MM.1S (cell line): ENCODE results near the gene NRSN1.

Experiments used
- DNase-seq: peaks from one replicate; pipeline ENCODE4 v3.0.0-alpha.2; 2015
- H2AFZ ChIP-seq: fragments of 300-600 bp; sonication (generic); 2 replicates; pipeline ENCODE4 v1.6.0; 2016; ENCODE audit warnings: antibody characterized with exemption, low read length
- H3F3A ChIP-seq: fragments of 300-600 bp; sonication (generic); 2 replicates; pipeline ENCODE4 v1.6.1; 2016; ENCODE audit warnings: mild to moderate bottlenecking, antibody characterized with exemption, low read length, moderate library complexity, mixed read lengths; ENCODE audit not compliant: insufficient read depth
- H3K27ac ChIP-seq: fragments of 300-600 bp; sonication (generic); 2 replicates; pipeline ENCODE4 v1.5.1; 2016; ENCODE audit warnings: mild to moderate bottlenecking, low read length
- H3K27me3 ChIP-seq: fragments of 300-600 bp; sonication (generic); replicated peaks from 2 replicates; pipeline ENCODE4 v1.6.0; 2016; ENCODE audit warnings: low read length; ENCODE audit not compliant: insufficient read depth
- H3K36me3 ChIP-seq: fragments of 300-600 bp; sonication (generic); replicated peaks from 2 replicates; pipeline ENCODE4 v1.6.1; 2016; ENCODE audit warnings: mild to moderate bottlenecking, low read length, mixed read lengths; ENCODE audit not compliant: insufficient read depth
- H3K4me1 ChIP-seq: fragments of 300-600 bp; sonication (generic); 2 replicates; pipeline ENCODE4 v1.6.1; 2016; ENCODE audit warnings: low read length, mixed read lengths
- H3K4me2 ChIP-seq: fragments of 300-600 bp; sonication (generic); 2 replicates; pipeline ENCODE4 v1.6.0; 2016; ENCODE audit warnings: low read depth, low read length
- H3K4me3 ChIP-seq: fragments of 300-600 bp; sonication (generic); 2 replicates; pipeline ENCODE4 v1.5.1; 2016; ENCODE audit warnings: low read length, mixed read lengths
- H3K79me2 ChIP-seq: fragments of 300-600 bp; sonication (generic); 2 replicates; pipeline ENCODE4 v1.6.1; 2016; ENCODE audit warnings: mixed run types, low read length, mixed read lengths
- H3K9ac ChIP-seq: fragments of 300-600 bp; sonication (generic); 2 replicates; pipeline ENCODE4 v1.6.1; 2016; ENCODE audit warnings: low read length, mixed read lengths
- H3K9me2 ChIP-seq: fragments of 300-600 bp; sonication (generic); replicated peaks from 2 replicates; pipeline ENCODE4 v1.6.1; 2016; ENCODE audit warnings: mild to moderate bottlenecking, low read length, mixed read lengths; ENCODE audit not compliant: insufficient read depth
- H3K9me3 ChIP-seq: fragments of 300-600 bp; sonication (generic); replicated peaks from 2 replicates; pipeline ENCODE4 v1.6.1; 2016; ENCODE audit warnings: mild to moderate bottlenecking, low read length, mixed read lengths; ENCODE audit not compliant: insufficient read depth
- H4K20me1 ChIP-seq: fragments of 300-600 bp; sonication (generic); 2 replicates; pipeline ENCODE4 v1.6.1; 2016; ENCODE audit warnings: mild to moderate bottlenecking, low read length, moderate library complexity, mixed read lengths; ENCODE audit not compliant: insufficient read depth
- EZH2 ChIP-seq: fragments of 300-600 bp; sonication (generic); optimal IDR thresholded peaks from 2 replicates; pipeline ENCODE3; 2017; ENCODE audit warnings: low read depth, mild to moderate bottlenecking, antibody characterized with exemption, low read length, mixed read lengths
- EZH2phosphoT487 ChIP-seq: fragments of 300-600 bp; sonication (generic); IDR thresholded peaks from 2 replicates; pipeline ENCODE4 v1.6.1; 2018; ENCODE audit warnings: antibody characterized with exemption, low read length
- TF ChIP-seq, protein P1 (sequence below): fragments of 300-600 bp; sonication (generic); IDR thresholded peaks from 2 replicates; pipeline ENCODE4 v1.5.1; 2016; ENCODE audit warnings: antibody characterized with exemption, low read length, mixed read lengths

NRSN1 gene

DNA sequence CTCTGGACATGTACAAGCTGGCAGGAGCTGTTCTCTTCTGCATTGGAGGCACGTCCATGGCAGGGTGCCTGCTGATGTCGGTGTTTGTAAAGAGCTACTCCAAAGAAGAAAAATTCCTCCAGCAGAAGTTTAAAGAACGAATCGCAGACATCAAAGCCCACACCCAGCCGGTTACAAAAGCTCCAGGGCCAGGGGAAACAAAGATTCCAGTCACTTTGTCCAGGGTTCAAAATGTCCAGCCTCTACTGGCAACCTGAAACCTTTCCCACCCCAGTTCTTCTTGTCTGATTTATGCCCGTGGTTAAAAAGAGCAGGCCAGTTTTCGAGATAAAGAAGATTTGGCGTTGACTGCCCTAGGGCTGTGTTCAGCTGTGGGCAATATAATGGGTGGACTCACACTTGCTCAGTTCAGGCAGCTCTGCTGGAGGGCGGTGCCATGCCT lies 19.7 kb downstream of the NRSN1 start:
- H3K36me3 ChIP-seq, result no peaks in the 10 kb centered on the region

DNA sequence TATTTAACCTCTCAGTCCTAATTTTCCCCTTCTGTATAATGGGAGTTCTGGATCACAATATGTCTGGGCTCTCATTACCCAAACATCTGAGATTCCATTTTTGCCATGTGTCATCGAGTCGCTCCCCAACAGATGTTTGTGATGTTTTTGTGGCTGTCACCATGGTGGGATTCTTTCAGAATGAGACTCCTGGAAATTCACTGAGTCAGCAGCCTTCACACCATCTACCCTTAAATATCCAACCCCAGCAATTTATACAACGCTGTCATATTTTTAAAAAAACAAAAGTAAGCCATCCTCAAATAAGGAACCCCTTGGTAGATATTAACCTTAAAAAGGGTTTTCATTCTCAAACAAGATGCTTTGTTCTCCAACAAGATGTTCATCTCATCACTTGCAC lies 20.9 kb downstream of the NRSN1 start:
- Histone ChIP-seq H4K20me1 (no peaks in the 10 kb centered on the region), H3F3A (no peaks in the 10 kb centered on the region)
- TF ChIP-seq EZH2 (no peak), EZH2phosphoT487 (no peak)

More for the DNA sequence above, 19.7 kb downstream of the NRSN1 start:
- DNase-seq, result no peak
- no peak overlapping the region for H3K27ac ChIP-seq
- H3K27me3 ChIP-seq, result no peaks in the 10 kb centered on the region
- H2AFZ ChIP-seq, result no peak overlapping the region
- H3K4me1 ChIP-seq, result no peaks in the 10 kb centered on the region
- no peaks in the 10 kb centered on the region for H3F3A ChIP-seq
- H3K79me2 ChIP-seq, result no peaks in the 10 kb centered on the region
- TF ChIP-seq, protein P1, sequence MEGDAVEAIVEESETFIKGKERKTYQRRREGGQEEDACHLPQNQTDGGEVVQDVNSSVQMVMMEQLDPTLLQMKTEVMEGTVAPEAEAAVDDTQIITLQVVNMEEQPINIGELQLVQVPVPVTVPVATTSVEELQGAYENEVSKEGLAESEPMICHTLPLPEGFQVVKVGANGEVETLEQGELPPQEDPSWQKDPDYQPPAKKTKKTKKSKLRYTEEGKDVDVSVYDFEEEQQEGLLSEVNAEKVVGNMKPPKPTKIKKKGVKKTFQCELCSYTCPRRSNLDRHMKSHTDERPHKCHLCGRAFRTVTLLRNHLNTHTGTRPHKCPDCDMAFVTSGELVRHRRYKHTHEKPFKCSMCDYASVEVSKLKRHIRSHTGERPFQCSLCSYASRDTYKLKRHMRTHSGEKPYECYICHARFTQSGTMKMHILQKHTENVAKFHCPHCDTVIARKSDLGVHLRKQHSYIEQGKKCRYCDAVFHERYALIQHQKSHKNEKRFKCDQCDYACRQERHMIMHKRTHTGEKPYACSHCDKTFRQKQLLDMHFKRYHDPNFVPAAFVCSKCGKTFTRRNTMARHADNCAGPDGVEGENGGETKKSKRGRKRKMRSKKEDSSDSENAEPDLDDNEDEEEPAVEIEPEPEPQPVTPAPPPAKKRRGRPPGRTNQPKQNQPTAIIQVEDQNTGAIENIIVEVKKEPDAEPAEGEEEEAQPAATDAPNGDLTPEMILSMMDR, result no peak
- TF ChIP-seq EZH2phosphoT487, result no peak
- H3K9ac ChIP-seq, result no peak overlapping the region
- no peak overlapping the region for H3K4me2 ChIP-seq
- no peaks in the 10 kb centered on the region for H3K9me2 ChIP-seq
- H4K20me1 ChIP-seq, result no peaks in the 10 kb centered on the region
- no peak overlapping the region for H3K4me3 ChIP-seq
- no peaks in the 10 kb centered on the region for H3K9me3 ChIP-seq

DNA sequence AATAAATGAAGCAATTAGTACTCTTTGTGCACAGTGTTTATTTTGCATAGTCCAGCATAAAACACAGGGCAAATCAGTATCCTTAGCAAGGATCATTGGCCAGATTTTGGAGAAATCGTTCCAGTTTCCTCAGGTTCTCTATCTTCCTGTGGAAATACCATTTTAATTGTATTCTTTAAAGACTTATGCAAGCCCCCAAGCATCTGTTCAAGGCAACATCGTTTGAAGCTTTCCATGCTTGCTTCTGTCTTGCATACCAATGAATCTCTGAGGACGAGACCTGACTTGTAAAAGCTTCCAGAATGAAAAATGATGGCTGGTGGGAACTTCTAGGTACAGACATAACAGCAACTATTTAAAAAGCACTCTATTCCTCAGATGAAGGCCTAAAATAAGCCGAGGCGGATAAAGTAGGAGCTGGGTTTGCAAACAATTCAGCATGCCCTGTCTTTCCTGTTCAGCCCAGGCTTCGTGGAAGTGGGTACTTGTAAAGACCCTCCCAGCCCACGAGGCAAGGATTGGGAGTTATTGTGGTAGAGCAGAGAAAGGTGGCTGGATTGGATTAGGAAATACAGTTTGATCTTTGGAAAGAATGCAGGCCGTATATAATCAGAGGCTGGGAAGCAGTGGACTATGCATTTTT lies 21.6 kb downstream of the NRSN1 start:
- Histone ChIP-seq H3K27me3 (no peaks in the 10 kb centered on the region), H3F3A (no peaks in the 10 kb centered on the region), H3K4me2 (no peak overlapping the region), H3K36me3 (no peaks in the 10 kb centered on the region), H3K4me3 (no peak overlapping the region), H3K9me2 (no peaks in the 10 kb centered on the region), H3K27ac (no peak overlapping the region), H2AFZ (no peak overlapping the region), H3K79me2 (no peaks in the 10 kb centered on the region), H4K20me1 (no peaks in the 10 kb centered on the region), H3K4me1 (no peaks in the 10 kb centered on the region), H3K9ac (no peak overlapping the region), H3K9me3 (no peaks in the 10 kb centered on the region)
- no peak for DNase-seq
- TF ChIP-seq EZH2phosphoT487, result no peak
- TF ChIP-seq, protein P1, result no peak
- TF ChIP-seq EZH2, result no peak

More for the DNA sequence above, 20.9 kb downstream of the NRSN1 start:
- Histone ChIP-seq H3K9me2 (no peaks in the 10 kb centered on the region), H3K4me3 (no peak overlapping the region), H3K27ac (no peak overlapping the region), H3K9ac (no peak overlapping the region), H2AFZ (no peak overlapping the region), H3K27me3 (no peaks in the 10 kb centered on the region), H3K4me1 (no peaks in the 10 kb centered on the region), H3K36me3 (no peaks in the 10 kb centered on the region), H3K9me3 (no peaks in the 10 kb centered on the region), H3K4me2 (no peak overlapping the region), H3K79me2 (no peaks in the 10 kb centered on the region)
- no peak for DNase-seq

- Histone ChIP-seq H3K9ac (no peak overlapping the region), H3K27me3 (no peaks in the 10 kb centered on the region), H3K9me2 (no peaks in the 10 kb centered on the region), H3F3A (no peaks in the 10 kb centered on the region), H3K79me2 (no peaks in the 10 kb centered on the region), H3K27ac (no peak overlapping the region), H2AFZ (no peak overlapping the region), H3K36me3 (no peaks in the 10 kb centered on the region), H3K4me2 (no peak overlapping the region), H3K4me1 (no peaks in the 10 kb centered on the region), H4K20me1 (no peaks in the 10 kb centered on the region), H3K9me3 (no peaks in the 10 kb centered on the region), H3K4me3 (no peak overlapping the region)
- no peak for DNase-seq
- TF ChIP-seq EZH2phosphoT487 (no peak), EZH2 (no peak)
- TF ChIP-seq, protein P1, result no peak
Measured at GRCh38 chr6:24148154-24148570, 22.1 kb downstream of the NRSN1 start.
